Erythroblast (primary cell): ENCODE data around the gene SLC38A8.

Source experiments
- GATA1 ChIP-seq: IDR thresholded peaks from 2 replicates; pipeline ENCODE4 v1.6.1; 2011; ENCODE audit warnings: low read depth, mild to moderate bottlenecking, control low read depth, low read length, moderate library complexity
- POLR2A ChIP-seq: IDR thresholded peaks from 2 replicates; pipeline ENCODE4 v1.6.1; 2011; ENCODE audit warnings: mild to moderate bottlenecking, low read length

DNA sequence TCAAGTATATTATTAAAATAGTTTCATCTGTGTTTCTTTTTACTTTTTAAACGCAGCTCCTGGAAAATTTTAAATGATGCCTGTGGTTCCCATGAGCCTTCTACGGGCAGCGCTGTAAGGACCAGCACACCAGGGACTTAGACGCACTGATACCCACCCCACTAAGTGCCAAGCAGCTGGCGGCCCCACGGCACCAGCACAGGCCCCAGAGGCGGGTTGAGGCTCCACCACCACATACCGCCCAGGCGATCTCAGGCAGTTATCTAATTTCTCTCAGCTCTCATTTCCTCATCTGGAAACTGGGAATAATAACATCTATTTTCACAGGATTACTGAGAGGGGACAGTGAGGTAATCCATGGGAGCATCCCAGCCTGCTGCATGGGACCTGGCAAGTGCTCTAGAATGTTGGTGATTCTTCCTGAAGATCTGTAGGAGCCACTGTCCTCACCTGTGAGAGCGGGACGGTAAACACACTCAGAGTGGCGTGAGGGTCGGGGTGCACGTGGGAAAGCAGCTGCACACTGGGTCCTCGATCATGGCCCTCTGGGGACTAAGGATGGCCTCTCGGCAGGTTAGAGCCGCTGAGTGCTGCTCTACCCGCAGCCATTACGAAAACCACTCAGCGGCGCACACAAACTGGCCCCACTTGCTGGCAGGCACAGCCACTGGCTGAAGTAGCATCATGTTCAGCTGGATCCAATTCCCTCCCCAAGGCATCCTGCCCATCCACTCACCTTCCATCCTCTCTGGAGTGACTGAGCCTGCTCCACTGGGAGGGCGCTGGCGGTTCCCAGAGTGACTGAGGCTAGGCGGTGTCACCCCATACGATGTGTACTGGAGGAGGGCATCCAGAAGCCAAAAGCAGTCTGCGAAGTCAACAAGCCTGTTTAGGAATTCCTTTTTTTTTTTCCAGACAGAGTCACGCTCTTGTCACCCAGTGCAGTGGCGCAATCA is 17.6 kb upstream of the SLC38A8 start:
- TF ChIP-seq POLR2A (no peak), GATA1 (no peak)
